Activated CD8-positive, alpha-beta T cell treated with anti-CD3 and anti-CD28 coated beads for 36 hours (primary cell): Measurements from ENCODE around the gene HSCB. TPM values are rescaled to one million over a fixed set of nuclear protein-coding genes. Genes with fewer than 3 reads are reported as not detected.

Experiments
- ATAC-seq: fragments of 200-7000 bp; cut with Tn5 transposase; one replicate; pipeline ENCODE4 v1.10.0; 2021; ENCODE audit warnings: mild to moderate bottlenecking, moderate library complexity
- CTCF ChIA-PET: fragments of 350-600 bp; sonication (Branson Sonifier 250); formaldehyde crosslinking; loops from one replicate; lab custom pipeline; 2021; ENCODE audit warnings: antibody characterized with exemption; lab: Charles Lee
- POLR2A ChIA-PET: fragments of 350-600 bp; sonication (Branson Sonifier 250); formaldehyde crosslinking; loops from one replicate; lab custom pipeline; 2021; ENCODE audit warnings: antibody characterized with exemption; lab: Charles Lee
- DNase-seq: peaks from one replicate; pipeline ENCODE4 v3.0.0-alpha.2; 2020
- H3K27ac Mint-ChIP-seq: one replicate; pipeline ENCODE4 v1.8.0; 2021; ENCODE audit warnings: mild to moderate bottlenecking, mixed read lengths
- H3K27me3 Mint-ChIP-seq: one replicate; pipeline ENCODE4 v1.8.0; 2021; ENCODE audit warnings: mixed read lengths
- H3K36me3 Mint-ChIP-seq: one replicate; pipeline ENCODE4 v1.8.0; 2021; ENCODE audit warnings: low read depth, mixed read lengths
- H3K4me1 Mint-ChIP-seq: one replicate; pipeline ENCODE4 v1.8.0; 2021; ENCODE audit warnings: low read depth, mixed read lengths
- H3K4me3 Mint-ChIP-seq: one replicate; pipeline ENCODE4 v1.8.0; 2021; ENCODE audit warnings: mild to moderate bottlenecking, moderate library complexity, mixed read lengths
- H3K9me3 Mint-ChIP-seq: one replicate; pipeline ENCODE4 v1.8.0; 2021; ENCODE audit warnings: mixed read lengths
- intact Hi-C: fragments of 100-400 bp; cut with micrococcal nuclease; formaldehyde crosslinking; loops from one replicate; pipeline ENCODE4 v1.10.0; 2022
- total RNA-seq, 2 experiments: library from RNA; stranded (reverse); gene quantifications; one replicate each; pipeline ENCODE4 v1.2.3, GENCODE V29; 2021
- TF ChIP-seq, protein P1 (sequence below): fragments of 200-600 bp; IDR thresholded peaks from one replicate; pipeline ENCODE4 v1.8.0; 2022; ENCODE audit warnings: antibody characterized with exemption, mild to moderate bottlenecking

Gene HSCB
- total RNA-seq, 2 experiments from 2014 or later: 16.5 to 17.5 TPM

- Mint-ChIP-seq H3K9me3 (no peaks in the 10 kb centered on the region), H3K4me3 (no peak overlapping the region), H3K4me1 (peaks cover 14% of the 10 kb centered on the region), H3K27ac (no peak overlapping the region), H3K27me3 (no peaks in the 10 kb centered on the region), H3K36me3 (peaks cover 10% of the 10 kb centered on the region)
- CTCF ChIA-PET: interaction anchor here (1.2 kb wide), 1 partner anchor 14 kb away, joined by 5 read pairs; no protein-coding TSS in a partner anchor
- TF ChIP-seq, protein P1, sequence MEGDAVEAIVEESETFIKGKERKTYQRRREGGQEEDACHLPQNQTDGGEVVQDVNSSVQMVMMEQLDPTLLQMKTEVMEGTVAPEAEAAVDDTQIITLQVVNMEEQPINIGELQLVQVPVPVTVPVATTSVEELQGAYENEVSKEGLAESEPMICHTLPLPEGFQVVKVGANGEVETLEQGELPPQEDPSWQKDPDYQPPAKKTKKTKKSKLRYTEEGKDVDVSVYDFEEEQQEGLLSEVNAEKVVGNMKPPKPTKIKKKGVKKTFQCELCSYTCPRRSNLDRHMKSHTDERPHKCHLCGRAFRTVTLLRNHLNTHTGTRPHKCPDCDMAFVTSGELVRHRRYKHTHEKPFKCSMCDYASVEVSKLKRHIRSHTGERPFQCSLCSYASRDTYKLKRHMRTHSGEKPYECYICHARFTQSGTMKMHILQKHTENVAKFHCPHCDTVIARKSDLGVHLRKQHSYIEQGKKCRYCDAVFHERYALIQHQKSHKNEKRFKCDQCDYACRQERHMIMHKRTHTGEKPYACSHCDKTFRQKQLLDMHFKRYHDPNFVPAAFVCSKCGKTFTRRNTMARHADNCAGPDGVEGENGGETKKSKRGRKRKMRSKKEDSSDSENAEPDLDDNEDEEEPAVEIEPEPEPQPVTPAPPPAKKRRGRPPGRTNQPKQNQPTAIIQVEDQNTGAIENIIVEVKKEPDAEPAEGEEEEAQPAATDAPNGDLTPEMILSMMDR: no peak
- DNase-seq: peak; percentile 9
- peak; percentile 78 for ATAC-seq
- POLR2A ChIA-PET: no interaction called here
- intact Hi-C loops: no loop called here
These were observed 27.7 kb upstream of the HSCB start for GRCh38 chr22:28714043-28714628.

DNA sequence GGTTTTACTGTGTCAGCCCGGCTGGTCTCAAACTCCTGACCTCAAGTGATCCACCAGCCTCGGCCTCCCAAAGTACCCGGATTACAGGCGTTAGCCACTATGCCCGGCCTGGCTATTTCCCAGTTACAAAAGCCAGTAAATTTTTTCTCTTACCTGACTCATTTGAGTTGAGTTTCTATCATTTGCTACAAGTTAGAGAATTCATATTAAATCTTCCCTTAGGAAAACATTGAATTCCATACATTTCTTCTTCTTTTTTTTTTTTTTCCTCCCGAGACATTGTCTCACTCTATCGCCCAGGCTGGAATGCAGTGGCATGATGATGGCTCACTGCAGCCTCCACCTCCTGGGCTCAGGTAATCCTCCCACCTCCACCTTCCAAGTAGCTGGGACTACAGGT is 26.2 kb upstream of the HSCB start:
- H3K36me3 Mint-ChIP-seq: peaks cover 10% of the 10 kb centered on the region
- TF ChIP-seq, protein P1: no peak
- H3K27ac Mint-ChIP-seq: no peak overlapping the region
- ChIA-PET POLR2A (no interaction called here), CTCF (interaction anchor here (1.2 kb wide), 1 partner anchor 16 kb away, joined by 5 read pairs; no protein-coding TSS in a partner anchor)
- DNase-seq (no peak), ATAC-seq (no peak)
- H3K27me3 Mint-ChIP-seq: no peaks in the 10 kb centered on the region
- H3K4me3 Mint-ChIP-seq: no peak overlapping the region
- no peaks in the 10 kb centered on the region for H3K9me3 Mint-ChIP-seq
- intact Hi-C loops: no loop called here
- peaks cover 14% of the 10 kb centered on the region for H3K4me1 Mint-ChIP-seq

DNA sequence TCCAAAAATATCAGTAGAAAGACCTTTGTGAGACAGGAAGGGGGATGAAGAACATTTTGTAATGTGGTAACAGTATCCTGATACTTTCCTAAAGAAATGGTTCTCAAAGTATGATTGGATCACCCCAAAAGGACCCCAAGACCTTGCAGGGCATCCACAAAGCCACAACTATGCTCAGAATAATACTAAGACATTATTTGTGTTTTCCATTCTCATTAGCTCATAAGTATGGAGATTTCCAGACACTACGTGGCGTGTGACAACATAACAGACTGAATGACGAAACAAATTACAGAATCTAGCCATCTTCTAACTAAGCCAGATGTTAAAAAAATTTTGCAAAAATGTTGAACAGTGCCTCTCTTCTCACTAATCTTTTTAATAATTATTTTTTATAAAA is 25.2 kb upstream of the HSCB start:
- no peak for ATAC-seq
- peaks cover 6% of the 10 kb centered on the region for H3K36me3 Mint-ChIP-seq
- TF ChIP-seq, protein P1: no peak

GRCh38 chr22:28718044-28718443 is 23.8 kb upstream of the HSCB start:
- Mint-ChIP-seq H3K9me3 (no peaks in the 10 kb centered on the region), H3K27ac (no peak overlapping the region), H3K27me3 (no peaks in the 10 kb centered on the region), H3K4me3 (no peak overlapping the region), H3K36me3 (peaks cover 8% of the 10 kb centered on the region), H3K4me1 (peaks cover 14% of the 10 kb centered on the region)
- POLR2A ChIA-PET: no interaction called here
- CTCF ChIA-PET: no interaction called here
- DNase-seq: no peak
- intact Hi-C loops: no loop called here
- TF ChIP-seq, protein P1: no peak
- peak; percentile 30 for ATAC-seq

More for the DNA sequence above, 25.2 kb upstream of the HSCB start:
- H3K4me3 Mint-ChIP-seq: no peak overlapping the region
- H3K27me3 Mint-ChIP-seq: no peaks in the 10 kb centered on the region
- no peak overlapping the region for H3K27ac Mint-ChIP-seq
- ChIA-PET POLR2A (no interaction called here), CTCF (no interaction called here)
- no peak for DNase-seq
- intact Hi-C loops: no loop called here
- H3K4me1 Mint-ChIP-seq: peaks cover 14% of the 10 kb centered on the region
- no peaks in the 10 kb centered on the region for H3K9me3 Mint-ChIP-seq

GRCh38 chr22:28728002-28728401 is 13.8 kb upstream of the HSCB start:
- intact Hi-C loops: no loop called here

More at GRCh38 chr22:28728002-28728401, 13.8 kb upstream of the HSCB start:
- H3K27ac Mint-ChIP-seq: no peak overlapping the region
- H3K4me1 Mint-ChIP-seq: no peaks in the 10 kb centered on the region
- no peak overlapping the region for H3K4me3 Mint-ChIP-seq
- ATAC-seq (no peak), DNase-seq (no peak)
- TF ChIP-seq, protein P1: no peak
- CTCF ChIA-PET: no interaction called here
- no peaks in the 10 kb centered on the region for H3K27me3 Mint-ChIP-seq
- peaks cover 6% of the 10 kb centered on the region for H3K36me3 Mint-ChIP-seq
- H3K9me3 Mint-ChIP-seq: no peaks in the 10 kb centered on the region
- POLR2A ChIA-PET: no interaction called here
